Measurements from ENCODE around the gene PHYH. TPM values are rescaled to one million over a fixed set of nuclear protein-coding genes. Genes with fewer than 3 reads are reported as not detected.

The PHYH gene
- total RNA-seq, 4 donors from 2014 or later = 21.9 to 54.1 (median 35.9) TPM

DNA sequence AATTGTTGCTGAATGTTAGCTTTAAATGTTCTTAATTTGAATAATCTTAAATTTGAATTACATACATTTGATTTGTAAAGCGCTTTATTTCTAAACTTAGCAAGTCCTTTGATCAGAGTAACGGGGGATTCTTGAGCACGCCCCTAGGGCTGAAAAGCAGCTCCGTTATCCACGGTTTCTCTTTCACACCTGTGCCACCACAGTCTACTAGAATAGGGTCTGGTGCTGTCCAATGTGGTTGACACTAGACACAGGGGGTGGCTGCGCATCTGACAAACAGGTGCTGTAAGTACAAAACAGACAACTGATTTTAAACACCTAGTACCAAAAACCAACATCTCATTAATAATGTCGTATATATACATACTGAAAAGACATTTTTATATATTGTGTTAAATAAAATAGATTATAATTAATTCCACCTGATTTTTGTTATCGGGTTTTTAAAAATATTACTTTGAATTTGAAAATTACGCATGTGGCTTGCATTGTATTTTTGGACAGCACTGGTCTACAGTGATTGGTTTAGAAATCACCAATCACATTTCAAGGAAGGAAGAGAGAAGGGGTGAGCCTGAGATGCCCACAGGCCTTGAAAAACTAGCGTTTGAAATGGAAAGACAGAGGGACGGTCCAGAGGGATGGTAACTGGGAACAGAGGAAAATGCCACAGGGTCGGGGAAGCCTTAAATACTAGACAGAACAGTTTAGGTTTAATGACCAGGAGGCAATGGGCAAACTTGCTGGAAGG is 40.9 kb upstream of the PHYH start:
- ATAC-seq (ENCODE audit: low FRiP score) (no peak), DNase-seq (ENCODE audit: low spot score) (no peak)
- no peak for TF ChIP-seq CTCF (IDR thresholded peaks at IDR 0.05)

DNA sequence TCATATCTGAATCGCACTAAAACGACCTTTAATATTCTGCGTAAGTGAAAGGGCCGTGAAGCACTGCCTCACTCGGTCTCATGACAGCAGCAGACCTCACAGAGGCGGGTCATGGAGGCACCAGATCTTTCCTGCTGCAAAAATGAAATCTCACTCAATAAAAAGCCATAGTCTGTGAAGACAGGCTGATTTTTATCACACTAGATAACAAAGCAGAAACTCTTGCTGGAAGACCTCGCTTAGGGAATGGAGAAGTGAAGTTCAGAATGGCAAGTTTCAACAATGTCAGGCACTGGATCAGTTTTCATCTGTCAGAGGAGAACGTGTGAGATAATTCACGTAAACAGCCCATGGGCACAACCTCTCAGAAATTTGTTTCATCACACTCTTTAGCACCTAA is 40.2 kb upstream of the PHYH start:
- DNase-seq (ENCODE audit: low spot score) (no peak), ATAC-seq (ENCODE audit: low FRiP score) (no peak)
- TF ChIP-seq CTCF (IDR thresholded peaks at IDR 0.05) = no peak

GRCh38 chr10:13338390-13339110 is 38.7 kb upstream of the PHYH start:
- no peak for DNase-seq (ENCODE audit: low spot score)
- no peak for TF ChIP-seq CTCF (IDR thresholded peaks at IDR 0.05)
- no peak for ATAC-seq (ENCODE audit: low FRiP score)

GRCh38 chr10:13337827-13338196 is 37.9 kb upstream of the PHYH start:
- no peak for ATAC-seq (ENCODE audit: low FRiP score)
- no peak for DNase-seq (ENCODE audit: low spot score)
- TF ChIP-seq CTCF (IDR thresholded peaks at IDR 0.05) = no peak

GRCh38 chr10:13337128-13337826 is 37.4 kb upstream of the PHYH start:
- ATAC-seq (ENCODE audit: low FRiP score) = no peak
- no peak for DNase-seq (ENCODE audit: low spot score)
- TF ChIP-seq CTCF (IDR thresholded peaks at IDR 0.05) = no peak

GRCh38 chr10:13335881-13336280 is 36.0 kb upstream of the PHYH start:
- no peak for ATAC-seq (ENCODE audit: low FRiP score)
- TF ChIP-seq CTCF (IDR thresholded peaks at IDR 0.05) = no peak
- DNase-seq (ENCODE audit: low spot score) = no peak
